Measurements from ENCODE around the gene LAMC1.

The LAMC1 gene

GRCh38 chr1:183191833-183192232 is 168.6 kb downstream of the LAMC1 start:
- no peak for DNase-seq

- no peak for DNase-seq
These were observed 170.8 kb downstream of the LAMC1 start for GRCh38 chr1:183193963-183194525.

DNA sequence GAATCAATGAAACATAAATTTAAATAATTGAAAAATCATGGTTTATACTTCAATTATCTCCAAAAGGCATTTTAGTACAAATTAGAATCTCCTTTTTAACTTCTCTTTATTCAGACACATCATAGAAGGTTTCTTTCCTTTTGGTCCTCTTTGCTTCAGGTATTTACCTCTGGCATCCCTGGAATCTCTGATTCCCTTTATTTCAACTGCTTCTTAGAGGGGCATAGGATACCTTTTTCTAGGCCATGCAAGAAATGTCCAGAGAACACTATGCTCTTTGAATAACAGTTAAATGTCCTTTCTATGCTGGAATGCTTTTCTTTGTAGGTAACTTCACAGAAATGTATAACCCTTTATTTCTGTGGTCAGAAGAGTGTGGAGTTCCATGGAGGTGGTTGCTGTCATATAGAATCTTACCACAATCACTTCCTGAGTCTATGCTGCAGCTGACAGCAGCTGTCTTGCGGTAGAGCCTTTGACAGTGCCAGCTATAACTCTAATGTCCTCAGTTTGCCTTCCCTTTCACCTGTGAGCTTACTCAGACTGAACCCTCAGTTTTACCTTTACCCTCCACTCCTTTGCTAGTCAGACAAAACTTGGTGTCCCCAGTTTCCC is 171.4 kb downstream of the LAMC1 start:
- DNase-seq = no peak

DNA sequence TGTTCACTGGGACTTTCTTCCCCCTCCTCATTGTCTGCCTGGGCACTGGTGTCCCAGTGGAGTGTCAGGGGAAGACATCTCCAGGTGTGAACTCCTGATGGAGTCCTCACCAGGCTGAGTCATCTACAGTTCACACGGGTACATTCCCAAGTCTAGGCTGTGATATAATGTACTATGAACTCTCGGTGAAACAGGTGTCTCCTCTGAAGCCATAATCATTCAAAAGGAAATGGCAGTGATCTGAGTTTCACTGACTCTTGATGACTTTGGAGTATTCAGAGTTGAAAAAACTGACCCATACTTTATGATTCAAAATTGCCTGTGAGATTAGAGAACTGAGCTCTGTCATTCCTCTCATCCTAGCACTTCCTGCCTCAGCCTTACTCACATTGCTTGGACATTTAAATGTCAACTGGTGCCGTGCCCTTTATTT is 171.9 kb downstream of the LAMC1 start:
- no peak for DNase-seq

Measured in amygdala (tissue), 56 donors.